CD4-positive, alpha-beta T cell treated with Interleukin-17A for 4 hours (primary cell): ENCODE data around the gene IFT80.

Source experiments
- DNase-seq: peaks from one replicate; pipeline ENCODE4 v3.0.0-alpha.2; 2020; ENCODE audit warnings: mixed read lengths

IFT80 gene

DNA sequence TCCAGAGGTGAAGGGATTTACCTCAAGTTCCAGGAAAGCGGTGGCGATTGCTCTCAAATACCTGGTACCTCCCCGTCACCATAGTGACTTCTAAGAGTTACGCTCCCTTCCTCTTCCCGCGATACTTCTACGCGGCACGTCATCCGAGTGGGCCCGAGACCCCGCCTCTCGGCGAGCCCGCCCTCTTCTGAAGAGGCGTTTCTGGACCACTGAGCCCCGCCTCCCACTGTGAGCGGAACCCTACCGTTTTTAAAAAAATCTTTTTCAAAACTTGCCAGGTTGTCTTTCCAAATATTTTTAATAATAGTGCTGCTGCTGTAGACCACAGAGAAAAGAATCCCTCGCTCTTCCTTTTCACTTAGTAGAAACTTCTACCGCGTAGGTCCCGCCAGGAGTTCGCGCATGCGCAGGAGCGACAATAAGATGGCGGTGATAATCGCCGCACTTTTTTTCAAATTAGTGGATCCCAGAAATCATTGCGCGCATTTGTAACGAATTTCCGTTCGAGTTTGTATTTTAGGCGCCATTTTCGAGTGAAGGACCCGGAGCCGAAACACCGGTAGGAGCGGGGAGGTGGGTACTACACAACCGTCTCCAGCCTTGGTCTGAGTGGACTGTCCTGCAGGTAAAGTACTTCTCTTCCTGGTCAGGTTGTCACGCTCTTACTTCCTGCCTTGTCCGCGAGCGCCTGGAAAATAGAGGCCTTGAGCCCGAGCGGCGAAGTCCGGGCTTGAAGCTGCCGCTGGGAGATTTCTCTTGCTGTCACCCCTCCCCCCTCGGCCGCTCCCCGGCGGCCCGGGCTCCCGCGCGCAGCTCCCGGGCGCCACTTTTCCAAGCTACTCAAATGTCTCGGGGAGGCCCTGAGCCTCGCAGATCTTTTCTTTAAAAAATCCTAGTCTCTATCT lies at the start of gene IFT80, which contains the start of gene SMC4:
Gene IFT80 (minus strand): TSS at position 101 of the 905 bp plus-strand sequence. CDS start 14,625 bp downstream, outside the sequence.
Gene SMC4 (plus strand): TSS at position 526 of the 905 bp plus-strand sequence. CDS start 1,177 bp downstream, outside the sequence.
- DNase-seq = peak; percentile 96

DNA sequence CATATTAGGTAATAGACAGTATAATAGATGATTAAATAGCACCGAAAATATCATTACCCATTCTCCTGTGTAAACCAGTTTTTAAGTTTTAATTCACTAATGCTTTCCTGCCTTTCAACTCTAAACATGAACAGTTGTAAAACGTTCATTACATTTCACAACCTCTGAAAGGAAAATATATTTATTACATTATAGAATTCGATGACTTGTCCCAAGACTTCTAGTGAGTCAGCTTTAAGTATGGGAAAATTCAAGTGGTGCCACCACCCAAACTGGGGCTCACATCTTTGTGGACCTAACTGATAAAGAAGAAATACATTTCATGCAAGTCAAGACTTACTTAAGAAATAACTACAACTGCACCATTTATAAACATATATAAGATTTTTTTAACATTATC lies 48.5 kb upstream of the IFT80 start:
- DNase-seq = no peak

DNA sequence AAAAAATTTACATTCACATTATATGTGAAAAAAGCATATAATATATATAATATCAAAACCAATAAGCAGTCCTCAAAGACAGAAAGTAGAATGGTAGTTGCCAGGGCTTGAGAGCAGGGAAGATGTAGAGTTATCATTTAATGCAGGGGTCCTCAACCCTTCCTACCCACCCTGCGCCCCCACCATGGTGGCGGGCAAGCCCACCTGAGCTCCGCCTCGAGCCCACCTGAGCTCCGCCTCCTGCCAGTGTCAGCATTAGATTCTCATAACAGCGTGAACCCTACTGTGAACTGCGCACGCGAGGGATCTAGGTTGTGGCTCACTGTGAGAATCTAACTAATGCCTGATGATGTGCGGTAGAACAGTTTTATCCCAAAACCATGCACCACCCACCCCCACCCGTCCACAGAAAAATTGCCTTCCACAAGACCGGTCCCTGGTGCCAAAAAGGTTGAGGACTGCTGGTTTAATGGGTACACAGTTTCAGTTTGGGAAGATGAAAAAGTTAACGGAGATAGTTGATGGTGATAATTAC lies 47.6 kb upstream of the IFT80 start:
- DNase-seq = no peak

DNA sequence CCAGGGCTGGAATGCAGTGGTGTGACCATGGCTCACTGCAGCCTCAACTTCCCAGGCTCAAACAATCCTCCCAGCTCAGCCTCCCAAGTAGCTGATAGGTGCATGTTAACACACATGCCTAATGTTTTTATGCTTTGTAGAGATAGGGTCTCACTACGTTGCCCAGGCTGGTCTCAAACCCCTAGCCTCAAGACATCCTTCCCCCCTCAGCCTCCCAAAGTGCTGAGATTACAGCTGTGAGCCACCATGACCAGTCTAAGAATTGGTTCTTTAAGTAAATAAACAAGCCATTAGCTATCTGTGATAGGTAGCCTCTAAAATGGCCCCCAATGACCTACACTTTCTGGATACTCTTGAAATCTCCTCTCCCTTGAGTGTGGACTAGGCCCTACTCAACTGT lies 46.8 kb upstream of the IFT80 start:
- no peak for DNase-seq

DNA sequence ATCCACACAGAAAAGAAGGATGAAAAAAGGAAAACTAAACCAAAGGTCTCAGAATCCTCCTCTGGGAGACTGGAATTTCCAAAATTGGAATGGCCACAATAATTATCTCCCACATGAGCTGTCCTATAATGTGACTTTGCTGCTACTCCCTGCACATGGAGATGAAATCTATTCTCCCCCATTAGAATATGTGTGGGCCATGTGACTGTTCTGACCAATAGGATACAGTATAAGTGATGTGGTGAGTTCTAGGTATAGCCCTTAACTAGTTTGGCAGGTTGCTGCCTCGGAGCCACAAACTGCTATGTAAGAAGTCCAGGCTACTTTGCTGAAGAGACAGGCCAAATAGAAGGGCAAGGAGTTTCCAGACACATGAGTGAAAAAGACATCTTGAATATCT lies 45.4 kb upstream of the IFT80 start:
- no peak for DNase-seq

DNA sequence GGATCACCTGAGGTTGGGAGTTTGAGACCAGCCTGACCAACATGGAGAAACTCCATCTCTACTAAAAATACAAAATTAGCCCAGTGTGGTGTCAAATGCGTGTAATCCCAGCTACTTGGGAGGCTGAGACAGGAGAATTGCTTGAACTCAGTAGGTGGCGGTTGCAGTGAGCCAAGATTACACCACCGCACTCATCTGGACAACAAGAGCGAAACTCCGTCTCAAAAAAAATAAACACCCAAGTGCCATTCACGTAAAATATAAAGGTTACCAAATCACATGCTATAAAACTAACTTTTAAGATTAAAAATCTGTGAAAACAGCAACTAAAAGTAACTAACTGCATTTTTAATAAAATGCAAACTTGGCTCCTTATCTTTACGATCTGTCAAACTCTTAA lies 41.7 kb upstream of the IFT80 start:
- no peak for DNase-seq

DNA sequence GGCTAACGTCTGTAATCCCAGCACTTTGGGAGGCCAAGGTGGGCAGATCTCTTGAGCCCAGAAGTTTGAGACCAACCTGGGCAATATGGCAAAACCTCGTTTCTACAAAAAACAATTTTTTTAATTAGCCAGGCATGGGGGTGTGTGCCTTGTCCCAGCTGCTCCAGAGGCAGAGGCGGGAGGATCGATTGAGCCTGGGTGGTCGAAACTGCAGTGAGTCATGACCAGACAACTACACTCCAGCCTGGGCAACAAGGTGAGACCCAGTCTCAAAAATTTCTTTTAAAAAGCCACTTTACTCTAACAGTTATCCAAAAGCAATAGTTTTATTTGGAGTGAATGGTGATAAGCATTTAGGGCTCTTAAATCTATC lies 38.0 kb upstream of the IFT80 start:
- DNase-seq = no peak

DNA sequence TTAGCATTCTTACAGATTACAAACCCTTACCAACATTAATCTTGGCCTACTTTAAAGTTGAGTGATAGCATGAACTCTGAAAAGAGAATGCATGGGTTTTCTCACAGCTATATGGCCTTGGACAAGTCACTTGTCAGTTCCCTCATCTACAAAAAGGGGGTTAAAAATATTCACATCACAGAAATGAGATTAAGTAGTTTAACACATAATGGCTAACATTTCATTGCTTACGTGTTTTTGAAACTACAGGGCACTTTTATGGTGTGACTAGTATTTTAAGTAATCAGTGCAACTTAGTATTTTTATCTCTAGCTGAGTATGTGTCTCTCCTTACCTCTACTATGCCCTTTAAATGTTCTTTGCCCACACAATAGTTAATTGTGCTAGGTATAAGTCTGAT lies 36.7 kb upstream of the IFT80 start:
- no peak for DNase-seq

DNA sequence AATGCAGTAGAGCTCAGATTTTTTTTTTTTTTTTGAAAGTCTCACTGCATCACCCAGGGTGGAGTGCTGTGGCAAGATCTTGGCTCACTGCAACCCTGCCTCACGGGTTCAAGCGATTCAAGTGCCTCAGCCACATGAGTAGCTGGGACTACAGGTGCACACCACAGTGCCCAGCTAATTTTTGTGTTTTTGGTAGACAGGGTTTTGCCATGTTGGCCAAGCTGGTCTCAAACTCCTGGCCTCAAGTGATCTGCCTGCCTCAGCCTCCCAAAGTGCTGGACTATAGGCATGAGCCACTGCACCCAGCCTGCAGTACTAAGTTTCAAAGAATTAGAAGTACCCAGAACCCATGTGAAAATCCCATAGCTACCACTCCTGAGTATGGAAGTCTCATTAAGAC lies 36.1 kb upstream of the IFT80 start:
- no peak for DNase-seq

DNA sequence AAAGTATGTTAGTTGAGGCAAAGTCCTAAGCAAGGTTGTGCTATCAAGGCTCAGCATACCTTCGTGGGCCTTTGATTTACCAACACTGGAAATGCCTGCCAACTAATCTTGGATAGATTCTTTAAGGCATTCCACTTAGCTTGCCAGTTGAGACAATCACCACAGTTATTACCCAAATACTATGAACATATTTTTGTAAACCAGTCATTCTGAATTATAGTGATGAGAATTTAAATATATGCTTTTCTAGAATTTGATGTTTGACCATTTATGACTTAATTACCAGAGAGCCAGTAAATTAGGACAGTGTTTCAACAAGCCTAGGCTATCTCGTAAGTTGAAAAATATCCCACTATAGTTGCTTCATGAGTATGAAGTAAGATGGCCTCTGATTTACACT lies 35.0 kb upstream of the IFT80 start:
- DNase-seq = no peak

DNA sequence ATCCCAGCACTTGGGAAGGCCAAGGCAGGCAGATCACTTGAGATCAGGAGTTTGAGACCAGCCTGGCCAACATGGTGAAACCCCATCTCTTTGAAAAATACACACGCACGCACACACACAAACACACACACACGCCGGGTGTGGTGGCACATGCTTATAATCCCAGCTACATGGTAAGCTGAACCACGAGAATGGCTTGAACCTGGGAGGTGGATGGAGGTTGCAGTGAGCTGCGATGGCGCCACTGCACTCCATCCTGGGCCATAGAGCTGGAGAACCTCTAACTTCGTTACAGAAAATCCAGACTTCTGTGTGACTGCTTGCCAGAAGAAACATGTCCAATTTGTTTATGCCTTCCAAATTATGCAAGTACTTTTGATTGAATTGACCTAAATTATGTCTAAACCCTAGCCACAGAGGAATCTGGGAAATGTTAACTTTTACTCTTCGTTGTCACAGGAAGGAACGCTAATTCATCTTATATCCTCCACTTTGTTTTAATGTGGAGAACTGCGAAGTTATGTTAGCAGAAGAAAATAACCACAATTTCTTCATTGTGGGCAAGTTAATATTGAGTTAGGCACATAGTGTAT lies 28.9 kb upstream of the IFT80 start:
- no peak for DNase-seq

DNA sequence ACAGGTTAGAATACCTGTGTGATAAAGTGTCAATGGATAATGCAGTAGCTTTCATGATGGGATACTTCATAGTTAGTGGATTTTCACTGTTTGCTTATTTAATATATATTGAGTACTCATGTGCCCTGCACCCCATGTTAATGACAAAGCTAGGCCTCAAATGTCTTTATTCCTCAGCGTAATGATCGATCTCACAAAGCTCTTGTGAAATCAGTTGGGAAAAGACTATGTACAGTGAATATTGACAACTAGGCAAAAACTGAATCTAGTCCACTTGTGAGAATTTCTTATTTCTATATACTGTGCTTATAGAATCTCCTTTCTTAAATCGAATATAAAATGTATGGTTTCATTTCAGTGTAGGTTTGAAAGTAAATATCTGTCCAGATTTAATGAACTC lies 18.3 kb upstream of the IFT80 start:
- DNase-seq = no peak

DNA sequence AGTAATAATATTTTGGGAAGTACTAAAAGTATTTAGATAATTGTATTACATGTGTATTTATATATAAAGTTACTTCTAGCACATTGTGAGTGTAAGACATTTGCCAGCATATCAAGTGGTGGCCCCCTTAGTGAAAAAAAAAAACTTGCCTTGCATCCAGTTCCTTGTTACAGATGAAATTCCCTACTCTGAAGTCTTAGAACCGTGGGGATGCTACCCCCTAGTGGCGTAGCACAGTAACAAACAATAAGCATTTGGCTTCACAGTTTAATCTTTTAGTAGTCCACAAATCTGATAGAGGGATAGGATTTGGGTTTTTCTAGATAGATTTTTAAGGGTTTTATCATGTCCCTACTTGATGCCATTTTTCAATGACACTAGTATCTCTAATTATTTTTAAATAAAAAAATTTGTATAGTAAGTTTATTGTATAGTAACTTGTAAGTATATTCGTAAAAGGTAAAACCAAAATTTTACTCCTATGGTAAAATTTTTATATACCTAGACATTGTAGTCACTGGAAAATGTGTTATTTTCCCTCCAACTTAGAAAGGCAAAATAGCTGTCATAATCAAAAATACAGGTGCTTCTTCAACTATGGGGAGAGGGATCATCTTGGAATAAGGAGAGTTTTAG lies 14.7 kb upstream of the IFT80 start:
- DNase-seq = peak; percentile 78

DNA sequence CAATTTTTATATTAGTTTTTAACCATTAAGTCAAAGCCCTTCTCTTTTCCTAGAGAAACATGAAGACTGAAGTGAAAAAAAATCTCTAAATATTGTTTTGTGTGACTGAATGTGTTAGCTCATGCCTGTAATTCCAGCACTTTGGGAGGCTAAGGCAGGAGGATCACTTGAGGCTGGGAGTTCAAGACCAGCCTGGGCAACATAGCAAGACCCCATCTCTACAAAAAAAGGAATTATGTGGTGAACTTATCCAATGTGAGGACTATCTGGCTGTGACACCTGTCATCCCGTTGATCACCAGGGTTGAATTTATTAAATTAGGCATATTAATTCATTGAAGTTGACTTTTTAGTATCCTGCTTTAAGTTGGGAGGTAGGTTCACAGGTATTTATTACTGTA lies 13.5 kb upstream of the IFT80 start:
- no peak for DNase-seq

DNA sequence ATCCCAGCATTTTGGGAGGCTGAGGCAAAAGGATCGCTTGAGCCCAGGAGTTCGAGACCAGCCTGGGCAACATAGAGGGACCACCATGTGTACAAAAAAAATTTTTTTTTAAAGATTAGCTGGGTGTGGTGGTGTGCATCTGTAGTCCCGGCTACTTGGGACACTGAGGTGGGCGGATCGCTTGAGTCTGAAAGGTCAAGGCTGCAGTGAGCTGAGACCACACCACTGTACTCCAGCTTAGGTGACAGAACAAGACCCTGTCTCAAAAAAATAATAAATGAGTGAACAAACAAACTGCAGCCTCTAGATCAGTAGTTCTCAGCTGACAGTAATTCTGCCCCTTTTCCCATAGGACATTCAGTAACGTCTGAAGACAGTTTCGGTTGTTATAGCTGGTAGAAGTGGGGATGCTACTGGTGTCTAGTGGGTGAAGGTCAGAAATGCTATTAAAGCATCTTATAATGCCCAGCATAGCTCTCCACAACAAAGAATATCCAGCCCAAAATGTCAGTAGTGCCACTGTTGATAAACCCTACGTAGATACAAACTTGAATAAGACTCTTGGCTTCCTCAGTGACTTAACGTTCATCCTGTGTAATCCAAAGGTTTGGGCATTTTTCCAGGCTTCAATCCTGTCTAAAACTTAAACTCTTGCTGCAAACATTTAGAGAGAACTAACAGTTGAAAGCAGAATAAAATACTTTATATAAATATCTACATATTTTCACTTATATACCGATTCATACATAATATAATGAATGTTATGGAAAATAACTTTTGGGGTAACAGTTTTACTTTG lies 11.0 kb upstream of the IFT80 start:
- no peak for DNase-seq

DNA sequence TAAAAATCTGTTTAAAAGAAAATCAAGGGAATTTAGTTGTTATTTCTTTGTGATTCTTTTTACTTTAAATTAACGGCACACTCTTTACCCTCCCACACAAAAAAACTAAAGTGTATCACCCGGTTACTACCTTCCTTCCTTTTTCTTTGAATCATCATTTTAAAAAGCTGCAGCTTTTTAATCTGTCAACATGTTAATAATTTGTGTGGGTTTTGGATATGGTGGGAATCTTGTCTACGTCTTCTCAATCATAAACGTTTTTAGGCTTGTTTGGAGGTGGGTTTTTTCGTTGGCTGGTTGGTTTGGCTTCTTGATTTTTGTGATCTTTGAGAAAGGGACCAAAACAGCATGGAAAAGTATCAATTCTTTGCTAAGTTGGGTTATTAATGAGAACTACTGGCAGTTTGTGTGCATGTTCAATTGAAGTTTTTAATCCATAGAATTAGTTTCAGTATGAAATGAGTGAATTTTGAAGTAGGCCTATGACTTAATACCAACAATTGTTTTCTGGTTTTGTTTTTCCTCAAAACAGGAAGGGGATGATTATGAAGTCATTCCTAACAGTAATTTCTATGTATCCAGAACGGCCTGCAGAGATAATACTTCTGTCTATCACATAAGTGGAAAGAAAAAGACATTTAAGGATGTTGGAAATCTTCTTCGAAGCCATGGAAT lies 4.9 kb upstream of the IFT80 start:
- no peak for DNase-seq

DNA sequence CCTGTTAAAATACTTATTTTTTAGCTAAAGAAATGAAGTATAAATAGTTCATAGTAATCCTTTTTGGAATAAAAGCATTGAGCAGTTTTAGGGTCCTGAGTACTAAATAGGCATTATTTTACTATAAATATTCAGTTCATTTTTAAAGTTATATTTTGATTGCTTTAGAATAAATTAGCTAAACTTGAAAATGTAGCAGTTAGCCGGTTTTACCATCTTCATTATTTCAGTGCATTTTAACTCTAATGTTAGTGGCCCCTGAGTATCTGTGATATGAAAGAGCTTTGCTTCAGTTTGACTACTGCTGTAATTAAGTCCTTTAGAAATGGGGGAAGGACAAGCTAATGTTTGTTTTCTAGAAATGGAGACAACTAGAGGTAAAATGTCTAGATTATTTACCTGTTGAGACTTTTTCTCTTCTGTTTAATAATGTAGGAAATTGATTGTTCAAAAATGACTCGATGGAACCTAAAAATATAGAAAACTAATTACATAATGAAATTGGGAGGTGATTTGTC lies 4.1 kb upstream of the IFT80 start:
- DNase-seq = no peak

DNA sequence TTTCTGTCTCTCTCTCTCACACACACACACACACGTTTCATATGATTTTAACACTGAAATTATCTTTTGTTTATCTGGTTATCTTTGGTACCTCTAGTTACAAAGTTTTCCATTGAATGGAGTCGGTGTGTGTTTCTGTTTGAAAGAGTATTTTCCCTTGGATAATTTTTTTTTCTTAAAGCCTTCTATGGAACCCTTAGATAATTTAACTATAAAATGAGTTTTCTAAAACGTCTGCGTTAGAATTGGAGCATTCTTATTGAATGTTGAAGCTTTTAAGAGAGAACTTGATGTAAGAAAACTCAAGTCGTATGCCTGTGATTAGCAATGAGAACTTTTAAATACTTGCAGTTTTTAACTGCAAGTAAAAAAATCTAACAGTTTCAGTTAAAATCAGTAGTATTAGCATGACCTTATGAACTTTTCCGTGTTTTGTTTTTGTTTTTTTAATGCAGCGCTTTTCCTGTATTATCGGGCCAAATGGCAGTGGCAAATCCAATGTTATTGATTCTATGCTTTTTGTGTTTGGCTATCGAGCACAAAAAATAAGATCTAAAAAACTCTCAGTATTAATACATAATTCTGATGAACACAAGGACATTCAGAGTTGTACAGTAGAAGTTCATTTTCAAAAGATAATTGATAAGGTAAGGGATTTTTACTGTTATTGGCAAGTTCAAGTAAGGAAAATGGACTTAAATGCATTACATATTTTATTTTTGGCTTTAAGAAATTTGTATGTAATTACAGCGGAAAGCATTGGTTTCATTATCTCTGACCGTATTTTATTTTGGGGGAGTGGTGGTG lies 3.4 kb upstream of the IFT80 start:
- DNase-seq = no peak

DNA sequence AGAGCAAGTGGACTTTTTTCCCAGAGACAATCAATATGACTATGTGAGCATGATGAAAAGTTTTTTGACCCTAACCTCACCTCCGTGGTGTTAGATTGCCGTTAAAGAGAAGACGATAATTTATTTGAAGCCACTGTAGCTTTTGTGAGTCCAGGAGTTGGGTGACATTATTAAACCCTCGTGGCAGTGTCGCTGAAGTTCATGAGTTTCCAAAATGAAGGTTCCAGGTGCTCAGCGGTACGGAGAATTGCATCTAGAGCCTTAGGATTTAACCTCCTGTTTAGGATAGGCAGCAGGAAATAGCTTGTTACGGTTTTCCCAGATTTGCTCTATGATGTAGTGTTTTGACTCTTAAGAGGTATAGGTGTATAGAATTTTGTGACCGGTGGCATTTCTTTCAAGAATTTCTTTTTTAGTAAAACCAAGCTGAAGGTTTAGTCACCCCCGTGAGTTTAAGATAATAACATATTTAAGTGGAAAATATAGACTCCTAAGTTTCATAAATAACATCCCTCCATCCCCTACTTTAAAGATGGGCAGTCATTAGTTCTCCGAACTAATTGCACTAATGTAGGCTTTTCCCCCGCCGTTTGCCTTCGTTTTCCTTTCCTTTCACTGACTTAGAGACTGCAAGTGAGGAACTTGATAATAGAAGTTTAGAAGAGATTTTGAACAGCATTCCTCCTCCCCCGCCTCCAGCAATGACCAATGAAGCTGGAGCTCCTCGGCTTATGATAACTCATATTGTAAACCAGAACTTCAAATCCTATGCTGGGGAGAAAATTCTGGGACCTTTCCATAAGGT lies 2.5 kb upstream of the IFT80 start:
- peak; percentile 9 for DNase-seq

DNA sequence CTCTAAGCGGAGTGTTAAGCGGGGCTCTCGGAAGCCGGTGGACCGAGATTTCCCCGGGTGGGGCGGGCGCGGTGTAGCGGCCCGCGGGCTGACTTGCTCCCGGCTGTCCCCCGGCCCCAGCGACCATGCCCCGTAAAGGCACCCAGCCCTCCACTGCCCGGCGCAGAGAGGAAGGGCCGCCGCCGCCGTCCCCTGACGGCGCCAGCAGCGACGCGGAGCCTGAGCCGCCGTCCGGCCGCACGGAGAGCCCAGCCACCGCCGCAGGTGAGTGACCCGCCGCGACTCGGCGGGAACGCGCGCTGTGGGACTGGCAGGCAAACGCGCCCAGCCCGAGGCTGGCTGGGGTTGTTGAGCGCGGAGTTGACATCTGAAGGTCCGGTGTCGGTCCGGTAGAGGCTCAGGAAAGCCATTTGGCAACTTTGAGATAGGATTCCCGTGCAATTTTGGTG lies 1.7 kb upstream of the IFT80 start:
- peak; percentile 21 for DNase-seq
